ENCODE measurements around the gene CYP27A1.

Gene CYP27A1

DNA sequence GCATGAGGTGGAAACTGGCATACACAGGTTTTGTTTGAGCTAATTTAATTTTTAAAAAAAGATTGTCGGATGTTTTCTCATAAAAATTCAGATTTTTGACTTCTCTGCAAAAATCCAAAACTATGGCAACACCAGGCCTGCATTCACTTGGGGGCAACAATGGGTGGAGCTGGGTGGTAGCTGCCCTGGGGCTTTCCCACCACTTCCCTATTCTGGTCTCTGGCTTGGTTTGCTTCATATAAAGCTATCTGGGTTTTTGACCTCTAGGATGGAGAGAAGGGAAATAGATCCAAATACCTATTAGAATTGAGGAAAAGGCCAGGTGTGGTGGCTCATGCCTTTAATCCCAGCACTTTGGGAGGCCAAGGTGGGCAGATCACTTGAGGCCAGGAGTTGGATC lies 5.5 kb upstream of the CYP27A1 start:
- DNase-seq: no peak

DNA sequence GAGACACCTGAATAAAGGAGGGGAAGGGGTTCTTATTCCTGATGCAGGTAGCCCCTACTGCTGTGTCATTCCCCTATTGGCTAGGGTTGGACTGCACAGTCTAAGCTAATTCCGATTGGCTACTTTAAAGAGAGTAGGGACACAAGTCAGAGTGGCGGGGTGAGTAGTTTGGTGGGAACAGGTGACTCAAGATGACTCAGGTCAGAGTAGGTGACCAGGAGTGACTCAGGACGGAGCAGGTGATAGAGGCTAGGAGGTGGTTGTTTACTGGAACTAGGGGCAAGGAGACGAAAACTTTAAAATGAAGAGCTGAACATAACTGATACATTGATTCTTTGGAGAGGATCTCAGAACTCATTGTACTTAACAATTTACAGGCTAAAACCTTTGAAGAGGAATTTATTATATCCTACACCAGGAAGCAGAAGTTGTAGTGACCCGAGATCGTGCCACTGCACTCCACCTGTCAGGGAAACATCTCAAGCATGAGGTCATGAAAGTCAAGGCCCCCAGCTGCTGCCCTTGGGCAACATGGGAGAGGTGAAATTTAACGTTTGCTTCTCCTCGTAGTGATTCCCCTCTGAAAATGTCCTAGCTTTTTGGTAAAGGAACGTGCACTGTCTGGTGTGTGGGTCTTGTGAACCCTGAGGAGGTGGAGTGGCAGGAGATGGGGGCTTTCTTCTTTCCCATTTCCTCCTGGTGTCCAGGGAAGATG lies 4.5 kb upstream of the CYP27A1 start:
- DNase-seq: no peak

DNA sequence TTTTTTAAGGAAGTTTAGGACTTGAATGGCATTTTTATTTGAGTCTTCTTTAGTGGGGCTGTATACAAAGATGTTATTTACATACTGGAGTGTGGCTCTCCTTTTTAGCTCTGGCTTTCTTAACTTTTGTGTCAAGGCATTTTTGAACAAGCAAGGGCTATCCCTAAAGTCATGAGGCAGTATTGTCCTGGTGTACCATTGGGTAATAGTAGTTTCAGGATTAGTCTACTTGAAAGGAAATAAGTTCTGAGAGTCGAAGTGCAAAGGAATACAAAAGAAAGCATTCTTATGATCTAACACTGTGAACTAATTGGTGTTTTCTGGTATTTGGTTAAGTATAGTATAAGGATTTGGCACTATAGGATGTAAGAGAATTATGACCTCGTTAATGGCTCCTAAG lies 1.9 kb upstream of the CYP27A1 start:
- no peak for DNase-seq

DNA sequence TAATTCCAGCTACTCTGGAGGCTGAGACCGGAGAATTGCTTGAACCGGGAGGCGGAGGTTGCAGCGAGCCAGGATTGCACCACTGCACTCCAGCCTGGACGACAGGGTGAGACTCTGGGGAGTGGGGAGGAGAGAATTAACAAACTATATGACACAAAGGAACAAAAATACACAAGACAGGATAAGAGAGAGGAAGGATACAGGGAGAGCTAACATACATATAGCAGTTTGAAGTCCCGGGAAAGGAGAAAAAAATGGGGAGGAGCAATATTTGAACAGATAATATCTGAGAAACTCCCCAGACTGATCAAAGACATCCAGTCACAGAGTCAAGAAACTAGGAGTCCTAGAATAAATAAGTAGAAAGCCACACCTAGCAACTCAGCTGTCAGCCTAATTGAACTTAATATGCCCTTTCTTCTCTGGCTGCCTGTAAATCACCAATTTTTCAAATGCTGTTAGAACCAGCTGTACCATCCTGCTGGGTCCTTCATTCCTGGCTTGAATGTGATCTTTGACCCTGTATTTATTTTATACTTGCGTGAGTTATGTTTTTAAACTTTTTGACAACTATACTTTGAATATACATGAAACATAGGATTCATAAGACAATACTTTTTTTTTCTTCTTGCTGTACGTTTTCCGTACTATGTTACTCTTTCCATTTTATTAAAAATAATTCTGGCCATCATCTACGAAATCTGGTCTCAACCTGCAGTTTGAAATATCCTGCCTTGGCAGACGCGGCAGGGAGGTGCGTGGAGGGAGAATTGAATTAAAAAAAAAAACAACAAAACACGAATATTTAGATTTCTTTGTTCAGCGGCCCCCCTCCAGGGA lies 876 bp upstream of the CYP27A1 start:
- DNase-seq: no peak

DNA sequence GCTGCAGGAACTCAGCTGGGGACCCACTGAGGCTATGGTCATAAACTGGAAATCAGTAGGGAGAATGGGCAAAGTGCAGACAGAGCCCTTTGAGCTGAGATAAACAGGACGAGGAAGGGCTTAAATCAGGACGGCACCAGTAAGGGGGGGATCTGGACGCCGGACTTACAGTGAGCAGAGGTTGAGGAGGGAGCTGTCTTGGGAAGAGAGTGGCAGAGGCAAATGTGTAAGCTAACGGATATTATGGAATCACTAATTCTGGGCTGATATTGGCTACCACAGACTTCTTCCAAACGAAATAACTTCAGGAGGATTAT lies 539 bp downstream of the CYP27A1 start:
- DNase-seq: no peak

DNA sequence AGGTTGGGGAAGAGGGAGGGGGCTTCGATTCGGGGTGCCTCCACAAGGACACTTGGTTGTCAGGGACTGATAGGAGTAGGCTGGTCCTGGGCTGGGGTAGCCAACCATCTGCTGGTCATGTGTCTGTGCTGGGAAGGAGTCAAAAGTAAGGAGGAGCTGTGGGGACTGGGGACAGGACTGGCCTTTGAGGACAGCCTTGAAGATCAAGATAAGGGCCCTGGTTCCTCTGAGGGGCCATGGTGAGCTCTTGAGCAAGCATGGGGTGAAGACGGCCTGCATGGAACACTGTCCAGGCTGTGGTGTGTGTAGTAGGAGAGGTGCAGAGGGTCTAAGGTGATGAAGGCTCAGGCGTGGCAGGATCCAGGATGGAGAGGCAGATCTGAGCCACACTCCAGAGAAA lies 1.7 kb downstream of the CYP27A1 start:
- DNase-seq: no peak

DNA sequence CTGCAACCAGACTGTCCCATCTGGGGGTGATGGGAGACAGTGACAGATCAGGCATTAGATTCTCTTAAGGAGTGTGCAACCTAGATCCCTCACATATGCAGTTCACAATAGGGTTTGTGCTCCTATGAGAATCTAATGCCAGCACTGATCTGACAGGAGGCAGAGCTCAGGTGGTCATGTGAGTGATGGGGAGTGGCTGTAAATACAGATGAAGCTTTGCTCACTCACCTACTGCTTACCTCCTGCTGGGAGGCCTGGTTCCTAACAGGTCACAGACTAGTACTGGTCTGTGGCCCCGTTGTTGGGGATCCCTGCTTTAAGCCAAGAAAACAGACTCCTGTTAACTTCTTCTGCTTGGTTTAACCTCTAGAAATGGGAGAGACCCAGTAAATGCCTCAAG lies 3.2 kb downstream of the CYP27A1 start:
- no peak for DNase-seq

DNA sequence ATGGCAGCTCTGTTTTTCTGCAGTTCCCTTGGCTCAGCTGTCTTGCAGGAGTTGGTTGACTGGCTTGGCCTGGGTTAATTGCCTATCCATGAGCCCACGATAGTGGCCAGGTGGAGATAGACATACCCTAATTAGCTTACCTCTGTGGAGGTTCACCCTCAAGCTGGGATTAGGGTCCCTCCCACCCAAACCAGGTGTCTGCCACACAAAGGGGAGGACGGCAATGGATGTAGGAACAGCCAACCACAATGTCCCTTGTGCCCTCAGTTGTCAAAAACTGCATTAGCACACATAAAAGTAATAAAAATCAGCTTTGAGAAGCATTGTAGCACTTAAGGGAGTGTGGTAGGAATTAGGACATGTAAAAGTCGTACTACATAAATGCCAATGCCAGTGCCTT lies 4.2 kb downstream of the CYP27A1 start:
- DNase-seq: no peak

DNA sequence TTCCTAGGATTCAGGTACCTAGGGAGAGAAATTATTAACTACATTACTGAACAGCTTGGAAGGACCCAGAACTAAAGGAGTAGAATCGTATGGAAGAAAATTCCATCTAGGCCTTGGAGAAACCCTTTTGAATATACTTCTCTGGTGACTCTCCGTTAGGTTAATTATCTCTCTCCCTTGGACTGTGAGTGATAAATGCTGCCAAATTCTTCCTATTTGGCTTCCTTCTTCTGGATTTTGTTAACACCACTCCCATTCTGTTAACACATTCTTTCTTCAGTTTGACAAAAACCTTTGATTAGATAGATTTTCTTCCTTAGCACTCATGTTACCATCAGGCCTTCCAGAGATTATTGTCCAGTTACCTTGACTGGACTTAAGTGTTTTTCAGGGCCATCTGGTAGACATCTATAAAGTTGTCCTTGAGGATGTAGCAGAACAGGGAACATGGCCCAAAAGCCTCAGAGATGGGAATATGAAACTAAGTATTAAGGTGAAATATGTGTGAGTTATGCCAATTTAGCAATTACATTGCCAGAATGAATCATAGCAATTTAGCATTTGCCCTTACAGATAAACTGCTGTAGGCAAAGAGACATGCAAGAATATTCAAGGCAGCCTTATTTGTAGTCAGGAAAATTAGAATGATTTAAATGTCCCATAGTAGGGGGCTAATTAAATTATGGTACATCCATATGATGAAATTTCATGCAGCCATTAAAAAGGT lies 6.7 kb downstream of the CYP27A1 start:
- no peak for DNase-seq

DNA sequence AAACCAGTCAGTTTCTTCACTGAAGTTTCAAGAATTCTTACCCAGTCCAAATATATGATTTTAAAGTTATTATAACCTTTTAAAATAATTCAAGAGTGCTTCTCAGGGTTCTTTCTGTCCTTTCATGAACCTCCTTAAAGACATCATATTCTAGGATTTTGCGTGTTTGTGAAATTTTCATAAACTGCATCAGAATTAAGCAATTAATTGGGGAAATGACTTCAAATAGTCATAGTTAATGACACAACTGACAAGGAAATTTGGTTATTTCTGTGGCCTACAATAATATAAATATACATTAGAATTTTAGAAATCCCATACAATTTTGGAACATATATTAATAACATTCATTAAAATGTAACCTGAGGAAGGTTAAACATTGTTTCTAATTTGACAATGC lies 10.5 kb downstream of the CYP27A1 start:
- DNase-seq: no peak

DNA sequence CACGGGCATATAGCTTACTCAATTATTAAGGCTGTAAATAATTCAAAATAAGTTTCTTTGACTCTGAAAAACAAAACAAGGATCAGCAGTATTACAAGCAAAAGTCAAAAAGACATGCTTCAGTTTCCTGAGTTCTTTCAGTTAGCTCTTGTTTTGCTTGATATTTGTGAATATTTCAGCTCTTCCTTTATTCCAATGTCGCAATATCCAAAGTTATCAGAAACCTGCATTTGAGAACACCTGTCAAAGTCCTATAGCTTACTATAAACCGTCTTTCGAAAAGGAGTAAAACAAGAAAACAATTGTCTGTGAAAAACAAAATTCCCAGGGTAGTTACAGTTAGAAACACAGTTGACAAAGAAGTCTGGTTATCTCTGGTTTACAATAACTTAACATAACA lies 14.7 kb downstream of the CYP27A1 start:
- DNase-seq: no peak

DNA sequence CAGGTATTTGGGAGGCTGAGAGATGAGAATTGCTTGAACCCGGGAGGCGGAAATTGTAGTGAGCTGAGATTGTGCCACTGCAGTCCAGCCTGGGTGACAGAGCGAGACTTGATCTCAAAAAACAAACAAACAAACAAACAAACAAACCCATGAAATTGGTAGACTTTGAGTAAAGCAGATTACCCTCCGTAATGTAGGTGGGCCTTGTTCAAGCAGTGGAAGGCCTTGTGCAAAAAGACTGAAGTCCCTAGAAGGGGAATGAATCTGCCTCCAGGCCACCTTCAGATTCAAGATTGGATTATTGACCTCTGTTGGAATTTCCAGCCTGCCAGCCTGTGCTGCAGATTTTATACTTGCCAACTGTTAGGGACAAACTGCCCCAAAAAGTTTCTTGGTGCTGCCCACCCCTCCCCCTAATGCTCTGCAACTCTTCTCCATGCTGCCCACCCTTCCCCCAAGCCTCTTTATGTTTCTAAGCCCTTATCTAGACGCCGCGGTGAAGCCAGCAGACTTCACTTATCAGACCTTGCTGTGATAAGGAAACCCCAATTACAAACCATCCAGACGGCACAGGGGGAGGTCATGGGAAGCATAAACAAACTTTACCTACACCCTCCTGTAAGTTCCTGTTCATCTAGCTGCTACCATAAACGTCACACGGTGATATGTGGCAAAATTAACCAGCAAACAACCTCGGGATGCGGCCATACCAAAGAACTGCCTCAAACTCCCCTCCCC lies 17.0 kb downstream of the CYP27A1 start:
- DNase-seq: no peak

DNA sequence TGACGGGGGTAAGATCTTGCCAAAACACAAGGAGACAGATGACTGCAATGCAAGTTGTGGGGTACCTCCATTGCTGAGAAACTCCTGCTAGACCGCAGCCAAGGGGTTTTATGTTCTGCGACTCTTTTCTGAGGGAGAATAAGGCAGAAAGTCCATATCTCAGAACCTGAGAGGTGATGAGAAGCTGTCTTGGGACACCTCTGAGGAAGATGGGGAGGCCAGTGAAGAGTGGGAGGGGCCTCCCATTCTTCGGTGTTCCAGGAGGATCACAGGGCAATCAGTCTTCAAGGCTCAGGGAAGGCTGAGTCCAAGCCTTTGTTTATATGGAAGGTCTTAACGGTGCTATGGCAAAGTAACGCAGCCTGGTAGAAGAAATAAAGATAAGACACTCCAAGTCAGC lies 18.0 kb downstream of the CYP27A1 start:
- DNase-seq: no peak

DNA sequence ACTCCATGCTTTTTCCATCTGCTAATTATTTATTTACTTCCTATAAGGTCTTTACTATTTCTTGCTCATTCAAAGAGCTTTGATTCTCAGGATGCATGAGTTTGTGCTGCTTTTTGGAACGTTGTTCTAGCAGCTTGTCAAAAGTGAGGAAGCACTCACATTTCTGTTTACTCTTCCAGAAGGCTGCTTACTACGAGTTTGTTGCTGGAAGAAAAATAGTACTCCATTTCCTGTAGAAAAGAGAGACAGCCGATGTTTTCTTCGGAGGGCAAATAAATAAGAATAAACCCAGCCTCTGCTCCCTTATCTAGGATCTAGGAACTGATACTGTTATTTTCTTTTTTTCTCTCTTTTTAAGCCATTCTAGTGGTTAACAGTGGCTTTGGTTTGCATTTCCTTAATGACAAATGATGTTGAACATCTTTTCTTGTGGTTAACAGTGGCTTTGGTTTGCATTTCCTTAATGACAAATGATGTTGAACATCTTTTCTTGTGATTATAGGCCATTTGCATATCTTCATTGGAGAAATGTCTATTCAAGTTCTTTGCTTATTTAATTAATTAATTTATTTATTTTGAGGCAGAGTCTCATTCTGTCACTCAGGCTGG lies 20.5 kb downstream of the CYP27A1 start:
- no peak for DNase-seq

DNA sequence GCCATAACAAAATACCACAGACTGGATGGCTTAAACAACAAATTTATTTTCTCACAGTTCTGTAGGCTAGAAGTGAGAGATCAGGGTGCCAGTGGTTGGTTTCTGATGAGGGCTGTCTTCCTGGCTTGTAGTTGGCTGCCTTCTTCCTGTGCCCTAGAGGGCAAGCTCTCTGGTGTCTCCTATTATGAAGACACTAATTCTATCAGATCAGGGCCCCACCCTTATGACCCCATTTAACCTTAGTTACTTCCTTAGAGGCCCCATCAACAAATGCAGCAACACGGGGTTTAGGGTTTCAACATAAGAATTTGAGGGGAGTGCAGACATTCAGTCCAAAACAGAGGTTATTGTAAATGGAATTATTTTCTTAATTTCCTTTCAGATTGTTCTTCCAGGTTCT lies 22.9 kb downstream of the CYP27A1 start:
- no peak for DNase-seq

DNA sequence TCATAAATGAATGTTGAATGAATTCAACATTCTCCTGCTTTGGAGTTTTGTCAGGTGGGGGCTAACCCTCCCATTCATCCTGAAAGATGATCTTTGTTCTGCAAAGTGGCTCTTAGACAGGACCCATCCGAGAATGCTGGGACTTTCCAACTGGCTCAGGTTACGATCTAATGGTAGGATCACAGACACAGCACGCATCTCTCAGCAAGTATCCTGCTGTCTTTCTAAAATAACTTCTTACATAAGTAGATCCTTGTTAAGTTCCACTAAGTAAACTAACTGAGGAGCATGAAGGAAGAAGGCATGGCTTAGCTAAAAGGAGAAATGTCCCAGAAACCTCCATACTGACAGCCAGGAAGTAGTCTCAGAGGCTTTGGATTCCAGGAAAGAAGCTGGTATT lies 23.7 kb downstream of the CYP27A1 start:
- no peak for DNase-seq

DNA sequence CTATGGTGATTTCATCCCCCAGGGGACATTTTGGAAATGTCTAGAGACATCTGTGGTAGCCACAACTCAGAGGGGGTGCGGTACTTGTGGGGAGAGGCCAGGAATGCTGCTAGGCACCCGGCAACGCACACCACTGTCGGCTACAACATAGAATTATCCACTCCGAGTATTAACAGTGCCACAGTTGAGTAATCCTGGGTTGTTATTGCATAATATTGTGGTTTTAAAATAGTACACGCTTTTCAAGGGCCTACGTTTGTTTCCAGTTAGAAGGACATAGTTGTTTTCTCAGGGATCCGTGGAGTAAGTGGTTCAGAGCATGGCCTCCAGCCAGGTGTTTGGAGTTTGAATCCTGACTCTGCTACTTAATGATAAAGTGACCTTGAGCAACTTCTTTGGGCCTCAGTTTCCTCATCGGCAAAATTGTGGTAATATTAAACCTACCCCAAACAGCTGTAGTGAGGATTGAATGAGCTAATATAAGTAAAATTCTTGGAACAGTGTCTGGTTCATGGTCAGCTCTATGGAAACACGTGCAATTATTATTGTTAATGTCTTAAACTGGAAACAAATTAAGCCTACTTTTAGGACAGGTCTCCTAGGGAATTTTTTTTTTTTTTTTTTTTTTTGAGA lies 24.5 kb downstream of the CYP27A1 start:
- DNase-seq: no peak

DNA sequence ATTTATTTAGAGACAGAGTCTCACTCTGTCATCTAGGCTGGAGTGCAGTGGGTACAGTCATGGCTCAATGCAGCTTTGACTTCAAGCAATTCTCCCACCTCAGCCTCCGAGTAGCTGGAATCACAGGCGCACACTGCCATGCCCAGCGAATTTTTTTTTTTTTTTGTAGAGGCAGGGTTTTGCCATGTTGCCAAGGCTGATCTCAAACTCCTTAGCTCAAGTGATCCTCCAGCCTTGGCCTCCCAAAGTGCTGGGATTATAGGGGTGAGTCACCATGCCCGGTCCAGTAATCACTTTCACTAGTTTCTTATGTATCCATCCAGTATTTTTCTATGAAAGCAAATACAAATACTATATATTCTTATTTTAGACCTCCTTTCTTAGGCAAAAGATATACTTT lies 25.7 kb downstream of the CYP27A1 start:
- DNase-seq: no peak

DNA sequence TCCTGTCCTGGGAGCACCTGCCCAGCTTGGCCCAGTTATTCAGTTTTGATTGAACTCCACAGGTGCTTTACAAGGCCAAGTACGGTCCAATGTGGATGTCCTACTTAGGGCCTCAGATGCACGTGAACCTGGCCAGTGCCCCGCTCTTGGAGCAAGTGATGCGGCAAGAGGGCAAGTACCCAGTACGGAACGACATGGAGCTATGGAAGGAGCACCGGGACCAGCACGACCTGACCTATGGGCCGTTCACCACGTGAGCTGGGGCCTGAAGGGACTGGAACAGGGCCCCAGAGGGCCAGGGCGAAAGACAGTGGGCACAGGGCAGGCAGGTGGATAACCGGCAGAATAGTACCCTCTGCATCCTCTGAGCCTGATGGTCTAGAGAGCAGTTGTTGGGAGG lies 27.6 kb downstream of the CYP27A1 start:
- DNase-seq: no peak

DNA sequence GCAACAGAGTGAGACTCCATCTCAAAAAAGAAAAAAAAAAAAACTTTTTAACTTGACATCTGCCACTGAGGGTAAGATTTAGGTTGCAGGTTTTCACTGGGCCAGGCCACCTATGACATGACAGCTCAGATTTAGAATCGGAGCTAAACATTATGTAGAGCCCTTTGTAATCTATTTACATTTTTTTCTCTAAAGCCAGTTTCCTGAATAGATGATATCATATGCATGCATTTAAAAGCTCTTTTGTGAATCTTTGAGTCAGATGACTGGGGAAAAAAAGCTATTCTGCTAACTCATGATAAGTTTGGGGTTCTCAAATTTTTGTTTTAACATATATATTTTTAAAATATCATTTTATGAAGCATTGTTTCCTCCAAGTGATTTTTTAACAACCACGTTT lies 28.3 kb downstream of the CYP27A1 start:
- DNase-seq: no peak

DNA sequence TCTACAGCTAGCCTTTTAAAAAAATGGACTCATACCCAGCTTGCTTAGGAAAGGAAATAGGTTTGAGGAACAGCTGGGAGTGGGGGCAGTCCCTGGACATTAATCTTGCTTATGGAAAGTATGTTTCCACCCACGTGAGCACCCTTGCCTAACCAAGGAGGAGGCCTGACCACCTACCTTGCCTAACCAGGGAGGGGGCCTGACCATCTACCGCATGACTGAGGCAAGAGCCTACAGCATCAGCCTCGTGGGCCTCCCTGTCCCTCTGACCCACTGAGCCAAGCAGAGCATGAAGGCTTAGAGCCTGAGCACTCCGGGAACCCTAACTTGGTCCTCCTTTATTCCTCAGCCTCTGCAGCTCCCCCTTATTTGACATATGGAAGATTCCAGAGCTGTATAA lies 29.4 kb downstream of the CYP27A1 start:
- no peak for DNase-seq

DNA sequence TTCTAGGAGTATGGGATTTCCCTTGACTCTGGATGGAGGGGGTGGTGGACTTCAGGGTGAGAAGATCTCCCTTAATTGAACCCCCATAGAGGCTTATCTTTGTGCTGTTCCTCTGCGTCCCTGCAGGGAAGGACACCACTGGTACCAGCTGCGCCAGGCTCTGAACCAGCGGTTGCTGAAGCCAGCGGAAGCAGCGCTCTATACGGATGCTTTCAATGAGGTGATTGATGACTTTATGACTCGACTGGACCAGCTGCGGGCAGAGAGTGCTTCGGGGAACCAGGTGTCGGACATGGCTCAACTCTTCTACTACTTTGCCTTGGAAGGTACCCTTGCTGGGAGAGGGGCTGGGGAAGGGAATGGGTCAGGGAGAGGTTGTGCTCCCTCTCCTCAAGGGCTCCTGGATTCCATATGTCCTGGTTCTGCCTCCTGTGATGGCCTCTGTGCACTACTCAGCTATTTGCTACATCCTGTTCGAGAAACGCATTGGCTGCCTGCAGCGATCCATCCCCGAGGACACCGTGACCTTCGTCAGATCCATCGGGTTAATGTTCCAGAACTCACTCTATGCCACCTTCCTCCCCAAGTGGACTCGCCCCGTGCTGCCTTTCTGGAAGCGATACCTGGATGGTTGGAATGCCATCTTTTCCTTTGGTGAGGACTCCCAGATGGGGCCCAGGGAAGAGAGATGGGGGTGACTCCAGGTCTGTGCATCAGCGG lies 30.3 kb downstream of the CYP27A1 start:
- DNase-seq: no peak
